CD4-positive, alpha-beta memory T cell (primary cell): ENCODE measurements around the gene ATP6V1F. TPM values are rescaled to one million over a fixed set of nuclear protein-coding genes. Genes with fewer than 3 reads are reported as not detected.

ENCODE experiments used
- CTCF ChIA-PET: fragments of 350-600 bp; sonication (Branson Sonifier 250); formaldehyde crosslinking; loops from one replicate; lab custom pipeline; 2021; ENCODE audit warnings: inconsistent platforms; ENCODE audit not compliant: partially characterized antibody; lab: Charles Lee
- POLR2A ChIA-PET: fragments of 350-600 bp; sonication (Branson Sonifier 250); formaldehyde crosslinking; loops from one replicate; lab custom pipeline; 2021; ENCODE audit not compliant: partially characterized antibody; lab: Charles Lee
- DNase-seq, 5 donors: peaks; one replicate each; pipeline versions ENCODE4 v3.0.0 to v3.0.0-alpha.2; 2020 to 2022; ENCODE audit warnings: mixed read lengths in 1 of 5
- H3K27ac ChIP-seq: one replicate; pipeline ENCODE4 v1.7.0; 2013; ENCODE audit warnings: low read depth, low read length
- H3K27me3 ChIP-seq: 2 replicates; pipeline ENCODE4 v1.7.0; 2013; ENCODE audit warnings: mild to moderate bottlenecking, low read length, moderate library complexity; ENCODE audit not compliant: insufficient read depth
- H3K36me3 ChIP-seq: 2 replicates; pipeline ENCODE4 v1.7.0; 2013; ENCODE audit warnings: mild to moderate bottlenecking, low read length, moderate library complexity; ENCODE audit not compliant: insufficient read depth
- H3K4me1 ChIP-seq: 2 replicates; pipeline ENCODE4 v1.7.0; 2013; ENCODE audit warnings: mild to moderate bottlenecking, low read length, moderate library complexity; ENCODE audit not compliant: insufficient read depth
- H3K4me3 ChIP-seq, 2 donors: one replicate each; pipeline ENCODE4 v1.7.0; 2013; ENCODE audit warnings: low read length in 2 of 2, mild to moderate bottlenecking in 1 of 2
- H3K9me3 ChIP-seq, 2 donors: one replicate each; pipeline ENCODE4 v1.7.0; 2013; ENCODE audit warnings: low read length in 2 of 2, control low read depth in 1 of 2; ENCODE audit not compliant: control insufficient read depth in 1 of 2
- H3K27ac Mint-ChIP-seq, 7 donors: one replicate each; pipeline ENCODE4 v1.8.0; 2020 to 2021; ENCODE audit warnings: mixed read lengths in 7 of 7, mild to moderate bottlenecking in 6 of 7, inconsistent platforms in 3 of 7, moderate library complexity in 3 of 7
- H3K27me3 Mint-ChIP-seq, 2 donors: one replicate each; pipeline ENCODE4 v1.8.0; 2020 to 2021; ENCODE audit warnings: mixed read lengths in 2 of 2
- H3K36me3 Mint-ChIP-seq, 2 donors: one replicate each; pipeline ENCODE4 v1.8.0; 2020 to 2021; ENCODE audit warnings: mixed read lengths in 2 of 2, inconsistent platforms in 1 of 2, mild to moderate bottlenecking in 1 of 2
- H3K4me1 Mint-ChIP-seq, 4 donors: one replicate each; pipeline ENCODE4 v1.8.0; 2020 to 2021; ENCODE audit warnings: mixed read lengths in 4 of 4, mild to moderate bottlenecking in 1 of 4
- H3K4me3 Mint-ChIP-seq, 8 donors: one replicate each; pipeline ENCODE4 v1.8.0; 2020 to 2021; ENCODE audit warnings: mixed read lengths in 8 of 8, mild to moderate bottlenecking in 7 of 8, moderate library complexity in 6 of 8, inconsistent platforms in 3 of 8
- H3K9me3 Mint-ChIP-seq, 8 donors: one replicate each; pipeline ENCODE4 v1.8.0; 2020 to 2021; ENCODE audit warnings: mixed read lengths in 8 of 8, mild to moderate bottlenecking in 5 of 8, inconsistent platforms in 3 of 8, moderate library complexity in 1 of 8
- intact Hi-C: fragments of 100-400 bp; cut with micrococcal nuclease; formaldehyde crosslinking; loops from one replicate; pipeline ENCODE4 v1.15.1; 2023
- polyA plus RNA-seq, 2 donors: library from polyadenylated mRNA; unstranded; fragments of 300-500 nt; fragmentation: Illumina TruSeq; gene quantifications; one replicate each; pipeline ENCODE4 v1.2.3, GENCODE V29; 2021
- total RNA-seq, 2 experiments: library from RNA; stranded (reverse); gene quantifications; one replicate each; pipeline ENCODE4 v1.2.3, GENCODE V29; 2021

ATP6V1F gene
- total and polyA plus RNA-seq, 4 experiments from 2014 or later, result 74.6 to 392 (median 175) TPM

DNA sequence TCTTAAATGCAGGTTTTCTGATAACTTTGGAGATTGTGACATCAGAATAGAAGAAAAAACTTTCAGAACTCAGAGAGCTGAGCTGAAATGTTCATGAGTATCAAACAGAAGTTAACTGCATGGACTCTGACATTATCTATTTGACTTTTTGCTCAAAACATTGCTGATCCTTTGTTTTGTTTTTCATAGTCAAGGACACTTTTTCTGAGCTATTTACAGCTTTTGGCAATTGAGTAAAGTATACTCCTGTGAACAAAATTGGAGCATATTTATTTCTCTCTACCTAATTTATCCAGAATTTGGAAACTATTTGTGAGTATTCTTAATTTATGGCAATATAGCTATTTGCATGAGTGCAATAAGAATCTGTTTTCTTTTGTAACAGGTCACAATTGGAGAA lies 36.7 kb downstream of the ATP6V1F start:
- no peak for DNase-seq
- H3K9me3 ChIP-seq, result no peaks in the 10 kb centered on the region
- Mint-ChIP-seq H3K9me3 (peaks cover 0 to 5% (median 0%) of the 10 kb centered on the region in 8 donors), H3K4me3 (no peak overlapping the region), H3K36me3 (peaks cover 0 to 4% of the 10 kb centered on the region in 2 donors), H3K27ac (no peak overlapping the region), H3K27me3 (peaks cover 2 to 3% of the 10 kb centered on the region in 2 donors), H3K4me1 (no peaks in the 10 kb centered on the region)
- POLR2A ChIA-PET, result no interaction called here
- H3K36me3 ChIP-seq, result no peaks in the 10 kb centered on the region
- no peak overlapping the region for H3K27ac ChIP-seq
- intact Hi-C loops, result no loop called here
- no peaks in the 10 kb centered on the region for H3K4me1 ChIP-seq
- H3K4me3 ChIP-seq, result no peak overlapping the region
- CTCF ChIA-PET, result interaction anchor here (5.9 kb wide), 1 partner anchor 193 kb away, joined by 41 read pairs; no protein-coding TSS in a partner anchor
- no peaks in the 10 kb centered on the region for H3K27me3 ChIP-seq

DNA sequence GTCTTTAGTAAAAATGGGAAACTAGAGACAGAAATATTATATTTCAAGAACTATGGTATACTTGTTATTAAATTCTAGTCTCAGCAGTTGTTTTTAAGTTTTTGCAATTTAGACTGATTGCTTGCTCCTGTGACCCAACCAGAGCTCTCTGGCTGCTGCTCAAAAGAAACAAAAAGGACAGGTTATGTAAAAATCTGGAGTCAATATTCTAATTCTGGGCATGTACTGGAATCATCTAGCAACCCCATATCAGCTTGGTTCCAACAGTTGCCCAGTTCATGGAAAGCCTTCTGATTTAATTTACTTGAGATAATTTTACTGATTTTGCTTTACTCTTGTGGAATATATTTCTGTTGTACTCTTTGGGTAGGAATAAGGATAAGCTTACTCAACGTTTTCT lies 37.6 kb downstream of the ATP6V1F start:
- H3K27me3 ChIP-seq, result no peaks in the 10 kb centered on the region
- H3K4me3 ChIP-seq, result no peak overlapping the region
- intact Hi-C loops, result loop anchor here (10.0 kb wide), 1 partner anchor 575 kb away; no protein-coding TSS in a partner anchor
- no peak overlapping the region for H3K4me3 Mint-ChIP-seq
- no peak overlapping the region for H3K27ac ChIP-seq
- H3K36me3 ChIP-seq, result no peaks in the 10 kb centered on the region
- peaks cover 0 to 5% (median 0%) of the 10 kb centered on the region in 8 donors for H3K9me3 Mint-ChIP-seq
- peaks cover 3 to 7% of the 10 kb centered on the region in 2 donors for H3K27me3 Mint-ChIP-seq
- CTCF ChIA-PET, result interaction anchor here (1.0 to 5.9 kb wide), 4 partner anchors 17 to 192 kb away, joined by 3 to 41 read pairs (median 4); no protein-coding TSS in a partner anchor
- no peak overlapping the region for H3K27ac Mint-ChIP-seq
- H3K36me3 Mint-ChIP-seq, result peaks cover 0 to 4% of the 10 kb centered on the region in 2 donors
- DNase-seq, result no peak
- no peaks in the 10 kb centered on the region for H3K9me3 ChIP-seq
- POLR2A ChIA-PET, result no interaction called here
- no peaks in the 10 kb centered on the region for H3K4me1 ChIP-seq
- peaks cover 0 to 3% (median 0%) of the 10 kb centered on the region in 4 donors for H3K4me1 Mint-ChIP-seq

DNA sequence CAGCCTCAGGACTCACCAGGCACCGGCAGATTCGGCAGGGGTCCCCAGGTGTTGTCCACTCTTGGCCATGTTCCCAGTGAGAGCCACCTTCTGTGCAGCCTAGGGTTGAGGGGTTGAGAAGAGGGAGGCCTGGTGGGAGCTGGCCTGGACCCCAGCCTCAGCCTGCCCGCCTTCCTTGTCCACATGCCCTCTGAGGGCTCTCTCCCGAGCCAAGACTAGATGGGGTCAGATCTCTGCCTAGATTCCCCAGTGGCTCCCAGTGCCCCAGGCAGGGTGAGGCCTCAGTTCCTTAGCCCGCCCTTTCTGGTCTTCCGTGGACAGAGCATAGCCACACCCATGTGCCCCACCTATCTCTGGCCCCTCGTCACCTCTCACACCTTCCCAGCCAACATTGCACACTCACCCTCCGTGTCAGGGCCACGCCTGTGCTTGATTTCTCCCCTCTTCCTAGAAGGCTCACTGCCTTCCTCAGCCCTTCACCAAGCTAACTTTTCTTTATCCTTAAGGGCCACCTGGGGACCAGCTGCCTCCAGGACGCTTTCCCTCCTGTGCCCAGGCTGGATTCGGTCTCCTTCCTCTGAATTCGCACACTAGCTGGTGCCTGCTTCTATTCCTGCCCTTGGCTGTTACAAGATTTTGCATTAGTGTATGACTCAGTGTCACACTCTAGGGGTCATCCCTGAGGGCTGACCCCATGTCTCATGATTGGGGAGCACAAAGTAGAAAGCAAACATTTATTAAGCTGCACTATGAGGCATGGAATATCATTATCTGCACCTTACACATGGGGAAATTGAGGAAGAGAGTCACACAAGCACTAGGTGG lies 40.3 kb downstream of the ATP6V1F start:
- no peaks in the 10 kb centered on the region for H3K36me3 ChIP-seq
- H3K4me1 ChIP-seq, result no peaks in the 10 kb centered on the region
- Mint-ChIP-seq H3K27ac (peak overlapping the region in 1 of 7 donors; percentile 71), H3K4me1 (peaks cover 0 to 3% (median 0%) of the 10 kb centered on the region in 4 donors), H3K27me3 (peaks cover 8 to 16% of the 10 kb centered on the region in 2 donors), H3K9me3 (peaks cover 0 to 5% (median 0%) of the 10 kb centered on the region in 8 donors), H3K4me3 (no peak overlapping the region), H3K36me3 (peaks cover 0 to 4% of the 10 kb centered on the region in 2 donors)
- ChIA-PET CTCF (interaction anchor here (0.9 to 5.9 kb wide), 6 partner anchors 17 to 189 kb away, joined by 4 to 41 read pairs (median 8); no protein-coding TSS in a partner anchor), POLR2A (no interaction called here)
- H3K27ac ChIP-seq, result no peak overlapping the region
- no peaks in the 10 kb centered on the region for H3K9me3 ChIP-seq
- H3K4me3 ChIP-seq, result no peak overlapping the region
- DNase-seq, result no peak
- intact Hi-C loops, result loop anchor here (10.0 kb wide), 1 partner anchor 572 kb away; no protein-coding TSS in a partner anchor
- H3K27me3 ChIP-seq, result no peaks in the 10 kb centered on the region

DNA sequence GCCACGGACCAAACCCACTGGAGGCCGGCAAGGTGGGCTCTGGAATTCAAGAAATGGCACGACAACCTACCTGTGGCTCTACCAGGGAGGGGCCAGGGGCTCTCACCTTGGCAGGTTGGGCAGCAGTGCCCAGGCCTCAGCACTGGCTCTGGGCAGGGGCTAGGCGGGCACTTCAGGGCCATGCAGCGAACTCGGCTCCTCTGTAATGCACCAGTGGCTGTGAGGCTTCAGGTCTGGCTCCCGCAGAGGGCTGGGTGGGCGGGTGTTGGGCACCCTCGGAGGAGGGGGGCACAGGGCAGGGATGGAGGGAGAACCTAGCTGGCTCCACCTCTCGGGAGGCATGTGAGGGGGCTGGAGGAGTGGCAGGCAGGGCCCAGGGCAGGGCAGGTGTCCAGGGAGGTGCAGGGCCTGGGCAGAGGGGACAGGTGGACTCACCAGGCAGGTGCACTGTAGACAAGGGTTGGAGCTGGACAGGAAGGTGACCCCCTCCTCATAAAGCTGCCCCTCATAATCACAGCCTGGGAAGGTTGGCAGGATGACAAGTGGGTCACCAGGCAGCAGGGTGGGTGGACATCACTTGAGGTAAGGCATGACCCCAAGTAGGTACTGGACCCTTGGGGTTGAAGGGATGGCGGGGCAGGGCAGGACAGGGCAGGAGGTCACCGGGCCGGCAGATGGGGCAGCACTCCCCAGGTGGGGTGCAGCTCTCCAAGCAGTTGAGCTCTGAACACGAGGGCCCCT lies 41.1 kb downstream of the ATP6V1F start:
- H3K36me3 Mint-ChIP-seq, result no peaks in the 10 kb centered on the region
- no peaks in the 10 kb centered on the region for H3K27me3 ChIP-seq

DNA sequence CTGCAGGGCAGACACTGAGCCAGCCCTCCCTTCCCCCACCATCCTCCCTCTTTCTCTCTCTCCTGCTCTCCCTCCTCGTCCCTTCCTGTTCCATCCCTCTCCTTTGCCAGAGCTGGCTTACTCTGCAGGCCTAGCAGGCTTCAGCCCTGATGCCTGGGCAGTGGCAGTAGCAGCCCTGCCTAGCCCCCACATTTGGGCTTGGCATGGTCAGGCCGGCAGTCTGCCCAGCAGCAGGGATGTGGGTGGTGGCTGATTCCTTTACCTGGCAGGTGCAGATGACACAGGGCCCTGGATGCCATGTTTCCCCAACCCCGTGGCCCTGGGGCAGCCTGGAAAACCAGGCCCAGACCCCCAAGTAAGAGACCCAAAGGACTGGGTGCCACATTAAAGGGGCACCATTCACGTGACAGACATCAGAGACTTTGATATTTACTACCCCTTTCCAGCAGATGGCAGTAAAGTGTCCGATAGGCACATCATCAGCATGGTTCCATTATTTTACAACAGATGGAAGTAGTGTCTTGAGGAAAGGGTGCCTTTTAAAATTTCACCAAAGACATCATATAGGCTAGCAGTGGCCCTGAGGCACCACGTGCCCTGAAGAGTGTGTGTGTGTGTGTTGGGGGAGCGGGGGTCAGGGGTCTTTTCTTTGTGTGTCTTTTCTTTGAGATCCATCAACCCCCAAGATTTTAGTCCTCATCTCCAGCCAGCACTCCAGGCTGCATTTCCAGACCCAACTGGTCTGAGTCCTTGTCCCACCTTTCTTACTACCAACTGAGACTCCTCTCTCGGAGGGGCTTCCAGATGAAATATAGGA lies 41.9 kb downstream of the ATP6V1F start:
- H3K27ac ChIP-seq, result no peak overlapping the region
- intact Hi-C loops, result loop anchor here (1.0 to 10.0 kb wide), 3 partner anchors 29 to 570 kb away; no protein-coding TSS in a partner anchor
- H3K9me3 ChIP-seq, result no peaks in the 10 kb centered on the region
- H3K36me3 Mint-ChIP-seq, result no peaks in the 10 kb centered on the region
- CTCF ChIA-PET, result interaction anchor here (1.3 to 5.9 kb wide), 5 partner anchors 18 to 187 kb away, joined by 5 to 41 read pairs (median 11); no protein-coding TSS in a partner anchor
- H3K27me3 ChIP-seq, result no peaks in the 10 kb centered on the region
- no peak overlapping the region for H3K4me3 ChIP-seq
- H3K4me3 Mint-ChIP-seq, result peak overlapping the region in 1 of 8 donors; percentile 13
- H3K4me1 ChIP-seq, result no peaks in the 10 kb centered on the region
- peaks cover 16 to 31% of the 10 kb centered on the region in 2 donors for H3K27me3 Mint-ChIP-seq
- DNase-seq, result peak in 4 of 5 donors; percentile 57 to 72 (median 65)
- POLR2A ChIA-PET, result no interaction called here
- no peaks in the 10 kb centered on the region for H3K36me3 ChIP-seq
- peak overlapping the region in 1 of 7 donors; percentile 22 for H3K27ac Mint-ChIP-seq
- peaks cover 0 to 3% (median 0%) of the 10 kb centered on the region in 4 donors for H3K4me1 Mint-ChIP-seq
- H3K9me3 Mint-ChIP-seq, result no peaks in the 10 kb centered on the region

More for the DNA sequence above, 41.1 kb downstream of the ATP6V1F start:
- H3K4me1 ChIP-seq, result no peaks in the 10 kb centered on the region
- DNase-seq, result no peak
- peaks cover 0 to 3% (median 0%) of the 10 kb centered on the region in 4 donors for H3K4me1 Mint-ChIP-seq
- no peaks in the 10 kb centered on the region for H3K36me3 ChIP-seq
- peaks cover 10 to 23% of the 10 kb centered on the region in 2 donors for H3K27me3 Mint-ChIP-seq
- no peak overlapping the region for H3K27ac ChIP-seq
- H3K27ac Mint-ChIP-seq, result no peak overlapping the region
- intact Hi-C loops, result loop anchor here (1.0 to 10.0 kb wide), 3 partner anchors 30 to 571 kb away; no protein-coding TSS in a partner anchor
- ChIA-PET CTCF (interaction anchor here (0.9 to 5.9 kb wide), 6 partner anchors 18 to 188 kb away, joined by 4 to 41 read pairs (median 8); no protein-coding TSS in a partner anchor), POLR2A (no interaction called here)
- no peaks in the 10 kb centered on the region for H3K9me3 ChIP-seq
- H3K4me3 ChIP-seq, result no peak overlapping the region
- H3K4me3 Mint-ChIP-seq, result no peak overlapping the region
- no peaks in the 10 kb centered on the region for H3K9me3 Mint-ChIP-seq

DNA sequence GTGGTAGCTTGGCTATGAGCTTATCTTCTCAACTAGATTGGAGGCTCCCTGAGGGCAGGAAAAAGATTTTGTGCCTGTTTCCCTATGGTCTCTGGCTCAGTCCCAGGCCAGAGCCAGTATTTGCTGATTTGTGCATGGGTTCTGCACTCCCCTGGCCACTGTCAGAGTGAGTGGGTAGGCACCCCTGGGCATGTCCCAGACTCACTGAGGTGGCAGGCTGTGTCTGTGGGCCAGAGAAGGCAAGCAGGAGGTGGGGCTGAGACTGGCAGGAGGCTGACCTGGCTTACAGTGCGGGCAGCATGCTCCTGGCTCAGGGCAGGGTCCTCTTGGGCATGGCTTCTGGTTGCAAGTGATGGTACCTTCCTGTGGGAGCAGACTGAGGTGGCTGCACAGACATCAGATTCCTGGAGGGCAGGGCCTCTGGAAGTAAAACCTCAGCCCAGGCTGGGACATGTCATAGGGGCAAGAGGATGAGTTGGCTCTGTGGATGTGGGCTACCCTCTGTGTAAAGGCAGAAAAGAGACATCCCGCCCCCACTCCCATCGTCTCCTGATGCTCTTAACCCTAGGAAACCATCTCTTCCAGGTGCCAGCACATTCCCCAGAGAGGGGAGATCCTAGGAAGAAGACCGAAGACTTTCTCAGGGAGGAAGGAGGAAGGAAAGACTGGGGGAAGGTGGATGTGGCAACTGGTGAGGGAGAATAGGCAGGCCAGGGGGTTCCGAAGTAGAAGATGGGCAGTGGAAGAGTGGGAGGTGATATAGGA lies 43.5 kb downstream of the ATP6V1F start:
- Mint-ChIP-seq H3K36me3 (no peaks in the 10 kb centered on the region), H3K4me1 (peaks cover 0 to 3% (median 0%) of the 10 kb centered on the region in 4 donors), H3K4me3 (no peak overlapping the region), H3K9me3 (no peaks in the 10 kb centered on the region), H3K27ac (peak overlapping the region in 2 of 7 donors; percentile 7 to 48), H3K27me3 (peaks cover 19 to 39% of the 10 kb centered on the region in 2 donors)
- intact Hi-C loops, result loop anchor here (10.0 kb wide), 1 partner anchor 569 kb away; no protein-coding TSS in a partner anchor
- Histone ChIP-seq H3K4me1 (no peaks in the 10 kb centered on the region), H3K27me3 (no peaks in the 10 kb centered on the region), H3K27ac (no peak overlapping the region), H3K36me3 (no peaks in the 10 kb centered on the region), H3K9me3 (no peaks in the 10 kb centered on the region), H3K4me3 (no peak overlapping the region)
- ChIA-PET CTCF (interaction anchor here (1.0 to 4.0 kb wide), 4 partner anchors 41 to 186 kb away, joined by 3 to 23 read pairs (median 5); no protein-coding TSS in a partner anchor), POLR2A (no interaction called here)
- no peak for DNase-seq
